Upper lobe of left lung (tissue), 4 donors: ENCODE data around the gene PHF21B.

Source experiments
- POLR2A ChIP-seq, 4 donors: fragments of 450-650 bp; IDR thresholded peaks; one replicate each; pipeline ENCODE4 v1.5.1; 2016 to 2017; ENCODE audit warnings: antibody characterized with exemption in 4 of 4, mild to moderate bottlenecking in 2 of 4
- POLR2AphosphoS5 ChIP-seq, 2 donors: sonication (generic); formaldehyde crosslinking; IDR thresholded peaks; one replicate each; pipeline ENCODE4 v1.5.1; 2017; ENCODE audit warnings: antibody characterized with exemption in 2 of 2

GRCh38 chr22:44985906-44986527 is 23.8 kb downstream of the PHF21B start:
- TF ChIP-seq POLR2AphosphoS5 (IDR thresholded peaks at IDR 0.05) (no peak), POLR2A (IDR thresholded peaks at IDR 0.05) (no peak)
